ENCODE data around the gene RND3.

Gene RND3

GRCh38 chr2:150476286-150476685 lies 11.2 kb downstream of the RND3 start:
- DNase-seq (ENCODE audit: low read depth in 2 of 2), result no peak

GRCh38 chr2:150475479-150476250 lies 11.8 kb downstream of the RND3 start:
- DNase-seq (ENCODE audit: low read depth in 2 of 2), result no peak

GRCh38 chr2:150474326-150475074 lies 13.0 kb downstream of the RND3 start:
- DNase-seq (ENCODE audit: low read depth in 2 of 2), result no peak

- DNase-seq (ENCODE audit: low read depth in 2 of 2), result no peak
These were observed 13.7 kb downstream of the RND3 start for GRCh38 chr2:150473767-150474166.

DNA sequence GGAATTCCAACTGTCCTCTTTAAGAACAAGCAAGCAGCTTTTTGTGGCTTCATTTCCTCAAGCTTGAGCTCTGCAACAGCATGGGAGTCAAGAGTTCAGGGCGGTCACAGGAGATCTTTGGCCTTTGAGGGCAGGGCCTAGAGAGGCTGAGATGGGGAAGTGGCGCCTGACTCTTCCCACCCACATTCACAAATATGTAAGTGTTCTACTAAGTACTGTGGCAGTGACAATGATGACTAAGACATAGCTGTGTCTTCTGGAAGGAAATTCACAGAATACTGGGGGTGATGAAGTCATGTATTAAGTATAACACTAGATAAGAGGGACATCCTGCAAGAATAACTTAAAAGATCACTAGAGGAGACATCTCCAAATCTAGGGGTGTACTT lies 15.0 kb downstream of the RND3 start:
- no peak for DNase-seq (ENCODE audit: low read depth in 2 of 2)

DNA sequence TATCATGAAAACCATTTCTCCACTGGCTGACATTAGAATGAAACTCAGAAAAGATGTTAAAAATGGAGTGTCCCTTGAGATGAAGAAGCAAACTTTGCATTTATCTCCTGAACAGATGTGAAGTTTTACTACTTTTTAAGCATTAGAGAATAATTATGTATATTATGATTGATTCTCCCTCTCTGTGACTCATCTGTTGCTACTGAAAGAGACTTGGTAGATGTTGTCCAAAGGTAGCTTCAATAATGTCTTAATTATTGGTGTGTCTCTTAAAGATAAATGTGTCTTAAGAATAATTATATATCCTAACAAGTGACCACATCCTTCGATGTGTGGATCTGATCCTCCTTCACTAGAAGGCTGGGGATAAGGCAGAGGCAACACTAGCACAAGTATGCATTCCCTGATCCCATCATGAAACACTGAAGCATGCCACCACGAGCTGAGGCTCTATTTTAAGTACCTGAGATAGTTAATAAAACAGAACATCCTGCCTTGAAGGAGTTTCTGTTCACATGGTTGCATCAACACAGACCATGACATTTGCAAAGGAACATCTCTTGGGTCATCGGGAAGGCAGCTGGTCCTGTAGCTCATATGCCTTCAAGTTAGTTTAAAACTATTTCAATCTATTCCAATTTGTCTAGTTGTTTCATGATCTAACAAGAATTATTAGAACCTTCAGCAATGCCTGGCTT lies 15.5 kb downstream of the RND3 start:
- no peak for DNase-seq (ENCODE audit: low read depth in 2 of 2)

GRCh38 chr2:150470435-150470834 lies 17.0 kb downstream of the RND3 start:
- DNase-seq (ENCODE audit: low read depth in 2 of 2), result no peak

DNA sequence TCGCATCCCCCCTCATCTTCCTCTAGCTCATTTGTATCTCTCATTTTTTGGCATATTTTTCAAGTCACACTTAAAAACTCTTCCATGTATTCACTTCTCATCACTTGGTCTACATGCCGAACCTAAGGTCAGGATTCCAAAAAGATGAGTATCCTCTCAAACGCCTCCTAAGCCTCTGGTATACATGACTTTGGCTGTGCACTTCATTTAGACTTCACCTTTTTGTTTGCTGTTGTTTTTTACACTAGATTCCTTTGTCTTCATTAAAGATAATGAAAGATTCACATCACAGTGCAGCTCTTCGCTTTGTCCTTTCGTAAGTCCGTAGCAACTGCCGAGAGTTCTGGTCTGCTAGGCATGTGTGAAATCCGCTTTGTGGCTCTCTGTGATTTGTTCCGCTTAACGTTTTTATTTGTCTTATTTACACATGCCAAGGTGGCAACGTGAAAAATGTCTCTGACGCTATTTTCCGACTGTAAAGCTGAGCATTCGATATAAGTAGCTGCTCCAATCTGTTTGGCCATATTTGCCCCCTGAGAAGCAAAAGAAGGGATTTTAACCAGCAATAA lies 17.7 kb downstream of the RND3 start:
- no peak for DNase-seq (ENCODE audit: low read depth in 2 of 2)

DNA sequence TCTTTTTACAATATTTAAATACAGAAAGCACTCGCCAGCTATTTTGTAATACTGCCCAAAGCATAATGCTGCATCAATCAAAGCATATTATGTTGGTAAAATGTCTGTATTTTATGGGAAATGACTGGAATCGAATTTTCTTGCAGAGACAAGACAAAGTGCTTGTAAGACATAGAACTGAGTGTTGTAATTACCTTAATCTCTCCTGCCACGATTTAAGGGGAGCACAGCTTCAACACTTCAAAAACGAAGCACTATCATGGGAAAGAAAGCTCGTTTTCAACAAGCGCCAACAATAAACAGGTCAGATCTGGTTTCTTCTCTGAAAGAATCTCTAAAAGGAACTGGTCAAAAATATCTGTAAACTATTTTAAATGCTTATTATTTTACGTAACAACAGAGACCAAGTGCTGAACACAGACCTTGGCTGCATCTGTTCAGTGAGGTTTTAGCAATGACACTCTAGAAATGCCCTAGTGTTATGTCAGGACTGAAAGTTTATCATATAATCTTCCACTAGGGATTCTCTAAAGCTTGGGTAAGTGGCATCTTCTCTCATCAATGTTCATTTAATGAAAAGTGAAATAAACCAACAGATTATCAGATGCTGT lies 19.0 kb downstream of the RND3 start:
- no peak for DNase-seq (ENCODE audit: low read depth in 2 of 2)

- DNase-seq (ENCODE audit: low read depth in 2 of 2), result no peak
These were observed 19.9 kb downstream of the RND3 start for GRCh38 chr2:150467621-150467963.

DNA sequence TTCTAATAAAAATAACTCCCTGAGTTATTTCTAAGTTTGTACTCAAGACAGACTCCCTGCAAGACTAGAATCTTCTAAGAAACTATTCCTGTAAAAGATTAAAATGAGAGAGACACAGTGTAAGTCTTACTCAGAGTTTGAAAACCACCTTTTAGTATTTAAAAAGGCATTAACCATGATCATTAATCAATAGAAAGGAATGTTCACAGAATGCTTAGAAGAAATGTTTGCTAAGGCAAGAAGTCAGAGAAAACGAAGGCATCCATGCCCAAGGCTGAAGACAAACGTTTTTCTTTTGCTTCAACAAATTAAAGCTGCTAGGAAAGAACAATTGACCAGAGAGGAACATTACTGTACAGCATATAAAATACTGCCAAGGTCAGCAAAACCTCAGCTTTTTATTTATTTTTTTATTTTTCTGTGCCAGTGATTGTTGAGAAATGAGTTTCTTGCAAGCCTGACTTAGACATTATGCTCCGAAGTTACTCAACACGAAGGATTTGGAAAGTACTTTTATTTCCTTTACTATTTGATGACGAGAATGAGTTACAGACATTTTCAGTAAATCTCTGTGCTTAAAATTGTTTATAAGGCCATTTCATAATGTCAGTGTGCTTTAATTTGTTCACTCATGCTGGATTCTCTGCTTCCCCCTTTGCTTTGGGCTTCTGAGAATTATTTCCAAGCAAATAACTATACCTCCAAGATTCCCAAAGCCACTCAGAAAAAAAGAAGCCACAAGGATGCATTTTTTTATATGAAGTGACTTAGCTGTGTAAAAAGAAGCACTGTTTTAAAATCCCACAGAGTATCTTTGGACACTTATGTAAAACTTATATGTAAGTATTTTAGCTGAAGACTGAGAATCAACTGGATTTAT lies 20.5 kb downstream of the RND3 start:
- no peak for DNase-seq (ENCODE audit: low read depth in 2 of 2)

GRCh38 chr2:150465703-150466569 lies 21.5 kb downstream of the RND3 start:
- no peak for DNase-seq (ENCODE audit: low read depth in 2 of 2)

- DNase-seq (ENCODE audit: low read depth in 2 of 2), result no peak
These were observed 22.5 kb downstream of the RND3 start for GRCh38 chr2:150464986-150465385.

- DNase-seq (ENCODE audit: low read depth in 2 of 2), result no peak
These were observed 23.2 kb downstream of the RND3 start for GRCh38 chr2:150464270-150464669.

GRCh38 chr2:150462770-150463169 lies 24.7 kb downstream of the RND3 start:
- DNase-seq (ENCODE audit: low read depth in 2 of 2), result no peak

DNA sequence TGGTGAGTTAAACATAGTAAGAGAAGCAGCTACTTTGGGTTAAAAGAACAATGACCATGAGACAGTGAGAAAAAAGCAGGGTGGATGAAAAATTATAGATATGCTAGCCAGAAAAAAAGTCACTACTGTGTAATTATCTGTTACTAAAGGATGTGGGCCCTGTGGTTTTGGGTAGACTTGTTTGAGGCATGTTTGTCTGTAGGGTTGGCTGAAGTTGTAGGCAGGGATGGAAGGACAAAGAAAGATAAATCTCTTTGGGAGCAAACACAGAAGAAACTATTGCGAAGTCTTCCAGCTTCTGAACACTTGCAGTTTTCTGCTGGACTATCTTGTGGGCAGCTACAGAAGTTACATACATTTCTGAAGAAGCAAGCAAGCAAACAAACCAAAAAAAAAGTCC lies 28.2 kb downstream of the RND3 start:
- no peak for DNase-seq (ENCODE audit: low read depth in 2 of 2)

DNA sequence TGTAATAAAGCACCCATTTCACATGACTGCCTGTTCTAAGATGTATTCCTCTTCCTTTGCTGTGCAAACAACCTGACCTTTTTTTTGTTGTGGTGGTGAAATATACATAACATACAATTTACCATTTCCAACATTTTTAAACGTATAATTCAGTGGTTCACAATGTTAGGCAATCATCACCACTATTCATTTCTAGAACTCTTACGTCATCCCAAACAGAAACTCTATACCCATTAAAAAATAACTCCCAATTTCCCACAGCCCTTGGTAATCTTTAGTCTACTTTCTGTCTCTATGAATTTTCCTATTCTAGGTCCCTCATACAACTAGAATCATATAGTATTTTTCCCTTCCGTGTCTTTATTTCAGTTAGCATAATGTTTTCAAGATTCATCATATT lies 36.7 kb downstream of the RND3 start:
- no peak for DNase-seq (ENCODE audit: low read depth in 2 of 2)

DNA sequence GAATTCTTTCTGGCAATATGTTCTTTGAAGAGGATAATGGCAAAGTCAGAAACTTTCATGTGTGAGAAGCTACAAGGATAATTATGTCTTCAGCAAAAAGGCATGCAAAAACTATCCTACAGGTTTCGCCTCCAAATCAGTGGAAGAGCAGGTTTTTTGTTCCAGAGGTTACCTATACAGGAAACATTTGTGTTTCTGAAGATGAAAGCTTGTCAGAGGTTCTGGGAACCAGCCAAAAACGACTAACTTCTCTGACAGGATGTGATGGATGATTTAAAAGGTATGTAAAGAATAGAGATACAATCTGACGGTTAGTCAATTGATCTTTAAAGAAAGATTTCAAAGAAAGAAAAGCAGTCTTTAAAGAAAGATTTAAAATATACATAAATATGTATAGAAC lies 37.6 kb downstream of the RND3 start:
- DNase-seq (ENCODE audit: low read depth in 2 of 2), result no peak

DNA sequence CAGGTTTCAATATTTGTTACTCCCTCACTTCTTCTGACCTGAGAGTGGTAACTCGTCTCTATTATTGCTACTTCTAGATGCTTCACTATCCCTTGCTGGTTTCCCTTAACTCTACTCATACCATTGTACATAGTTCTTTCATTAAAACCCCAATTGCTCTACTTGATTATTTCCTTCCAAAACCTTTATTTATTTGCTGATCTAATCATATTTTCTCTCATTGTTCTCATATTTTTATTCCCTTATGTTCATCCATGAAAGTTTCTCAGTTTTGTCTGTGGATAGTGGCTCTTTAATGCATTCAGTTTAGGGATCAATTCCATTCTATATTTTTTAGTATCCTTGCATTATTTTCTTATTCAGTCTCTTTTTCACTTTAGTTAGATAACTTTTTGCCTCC lies 42.1 kb downstream of the RND3 start:
- DNase-seq (ENCODE audit: low read depth in 2 of 2), result no peak

- no peak for DNase-seq (ENCODE audit: low read depth in 2 of 2)
These were observed 45.0 kb downstream of the RND3 start for GRCh38 chr2:150442484-150442883.

Data from stimulated activated CD8-positive, alpha-beta memory T cell treated with anti-CD3 and anti-CD28 coated beads, Interleukin-2, amount 100 ng/mL, for 1 hour (primary cell).